AG04449 (cell line): ENCODE results near the gene HMCN2.

Experiments used
- CTCF ChIA-PET: fragments of 350-600 bp; formaldehyde crosslinking; extraction: SDS; loops from one replicate; lab custom pipeline; 2021; ENCODE audit warnings: antibody characterized with exemption; lab: Yijun Ruan, JAX
- POLR2A ChIA-PET: fragments of 400-600, 350-600 bp; formaldehyde crosslinking; extraction: SDS; loops from one replicate; lab custom pipeline; 2020; ENCODE audit warnings: antibody characterized with exemption, inconsistent platforms; lab: Yijun Ruan, JAX
- DNase-seq: peaks from one replicate; pipeline ENCODE4 v3.0.0-alpha.2; 2010; ENCODE audit warnings: low read depth, low spot score
- H3K4me3 ChIP-seq: 2 replicates; pipeline ENCODE4 v1.5.1; 2011; ENCODE audit warnings: low read depth, mild to moderate bottlenecking, control low read depth, low read length
- TF ChIP-seq, protein P1 (sequence below): IDR thresholded peaks from one replicate; pipeline ENCODE4 v1.5.1; 2011; ENCODE audit warnings: mild to moderate bottlenecking, moderate library complexity, low read length, control low read depth, inconsistent platforms; ENCODE audit not compliant: insufficient read depth; ENCODE audit errors: missing control alignments

The HMCN2 gene

GRCh38 chr9:130327070-130327780, 61.7 kb downstream of the HMCN2 start:
- TF ChIP-seq, protein P1, sequence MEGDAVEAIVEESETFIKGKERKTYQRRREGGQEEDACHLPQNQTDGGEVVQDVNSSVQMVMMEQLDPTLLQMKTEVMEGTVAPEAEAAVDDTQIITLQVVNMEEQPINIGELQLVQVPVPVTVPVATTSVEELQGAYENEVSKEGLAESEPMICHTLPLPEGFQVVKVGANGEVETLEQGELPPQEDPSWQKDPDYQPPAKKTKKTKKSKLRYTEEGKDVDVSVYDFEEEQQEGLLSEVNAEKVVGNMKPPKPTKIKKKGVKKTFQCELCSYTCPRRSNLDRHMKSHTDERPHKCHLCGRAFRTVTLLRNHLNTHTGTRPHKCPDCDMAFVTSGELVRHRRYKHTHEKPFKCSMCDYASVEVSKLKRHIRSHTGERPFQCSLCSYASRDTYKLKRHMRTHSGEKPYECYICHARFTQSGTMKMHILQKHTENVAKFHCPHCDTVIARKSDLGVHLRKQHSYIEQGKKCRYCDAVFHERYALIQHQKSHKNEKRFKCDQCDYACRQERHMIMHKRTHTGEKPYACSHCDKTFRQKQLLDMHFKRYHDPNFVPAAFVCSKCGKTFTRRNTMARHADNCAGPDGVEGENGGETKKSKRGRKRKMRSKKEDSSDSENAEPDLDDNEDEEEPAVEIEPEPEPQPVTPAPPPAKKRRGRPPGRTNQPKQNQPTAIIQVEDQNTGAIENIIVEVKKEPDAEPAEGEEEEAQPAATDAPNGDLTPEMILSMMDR: peak; percentile 9
- no peak for DNase-seq
- CTCF ChIA-PET: interaction anchor here (1.4 kb wide), 1 partner anchor 9 kb away, joined by 3 read pairs; no protein-coding TSS in a partner anchor
- H3K4me3 ChIP-seq: no peak overlapping the region
- POLR2A ChIA-PET: no interaction called here

- CTCF ChIA-PET: interaction anchor here (1.1 to 1.4 kb wide), 2 partner anchors 10 to 85 kb away, joined by 3 read pairs; no protein-coding TSS in a partner anchor
- no peak overlapping the region for H3K4me3 ChIP-seq
- POLR2A ChIA-PET: no interaction called here
- no peak for DNase-seq
- TF ChIP-seq, protein P1: no peak
These were observed 62.3 kb downstream of the HMCN2 start for GRCh38 chr9:130327781-130328348.

GRCh38 chr9:130328349-130328801, 62.8 kb downstream of the HMCN2 start:
- no peak for DNase-seq
- TF ChIP-seq, protein P1: no peak
- POLR2A ChIA-PET: no interaction called here
- H3K4me3 ChIP-seq: no peak overlapping the region
- CTCF ChIA-PET: interaction anchor here (1.1 to 1.4 kb wide), 2 partner anchors 10 to 86 kb away, joined by 3 read pairs; no protein-coding TSS in a partner anchor

GRCh38 chr9:130329061-130329460, 63.5 kb downstream of the HMCN2 start:
- H3K4me3 ChIP-seq: no peak overlapping the region
- POLR2A ChIA-PET: no interaction called here
- TF ChIP-seq, protein P1: no peak
- DNase-seq: no peak
- CTCF ChIA-PET: no interaction called here

DNA sequence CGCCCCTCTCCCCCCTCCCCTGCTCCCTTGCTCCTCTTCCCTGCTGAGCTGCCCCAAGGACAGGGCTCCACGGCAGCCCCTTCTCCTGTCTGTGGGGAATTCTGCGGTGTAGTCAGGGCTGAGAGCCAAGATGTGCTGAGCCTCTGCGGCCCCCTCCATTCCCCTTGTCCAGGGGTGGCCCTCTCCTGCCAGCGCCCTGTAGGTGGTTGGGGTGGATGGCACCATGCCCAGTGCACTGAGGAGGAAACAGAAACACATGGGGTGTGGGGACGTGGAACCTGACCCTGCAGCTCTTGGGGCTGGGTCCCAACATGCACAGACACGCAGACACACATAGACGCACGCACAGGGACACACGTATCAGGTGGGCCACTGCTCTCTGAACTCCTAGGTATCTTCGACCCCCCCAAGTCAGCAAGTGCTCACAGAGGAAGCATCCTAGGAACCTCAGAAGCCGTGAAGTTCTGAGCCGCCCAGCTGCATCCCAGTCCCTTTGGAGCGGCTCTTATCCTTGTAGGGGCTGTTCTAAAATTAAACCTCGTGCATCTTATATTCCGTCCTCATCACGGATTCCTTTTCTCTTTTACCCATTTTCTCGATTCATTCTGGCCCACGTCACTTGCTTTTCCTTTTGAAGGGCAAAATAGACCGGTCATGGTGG, 64.8 kb downstream of the HMCN2 start:
- CTCF ChIA-PET: no interaction called here
- H3K4me3 ChIP-seq: no peak overlapping the region

More for the DNA sequence above, 64.8 kb downstream of the HMCN2 start:
- POLR2A ChIA-PET: no interaction called here
- no peak for DNase-seq
- TF ChIP-seq, protein P1: no peak
